ENCODE measurements around the gene LNPEP.

DNA sequence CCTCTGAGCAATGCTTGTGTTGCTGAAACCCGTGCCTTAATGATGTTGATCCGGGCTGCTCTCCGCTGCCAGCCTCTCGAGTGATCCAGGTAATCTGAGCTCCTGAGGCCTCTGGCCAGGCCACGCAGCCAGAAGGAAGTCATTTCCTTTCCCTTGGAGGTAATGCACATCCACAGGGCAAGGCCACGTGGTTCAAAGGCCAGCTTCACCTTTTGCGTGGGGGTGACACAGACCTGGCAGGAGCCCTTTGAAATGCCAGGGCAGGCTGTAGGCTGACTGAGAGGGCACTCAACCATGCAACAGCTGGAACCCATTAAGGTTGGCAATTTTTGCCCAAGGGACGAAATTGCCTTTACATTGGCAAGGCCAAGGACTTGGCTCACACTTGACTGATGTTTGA is 126.2 kb downstream of the LNPEP start:
- TF ChIP-seq POLR2AphosphoS5 (IDR thresholded peaks at IDR 0.05; ENCODE audit: low read depth, low read length) (no peak), SIN3A (IDR thresholded peaks at IDR 0.05; ENCODE audit: borderline replicate concordance, insufficient read depth, low read length) (no peak), TAF1 (IDR thresholded peaks at IDR 0.05; ENCODE audit: borderline replicate concordance, insufficient read depth, low read length) (no peak)

Measured in PFSK-1 (cell line).